D721Med (cell line): ENCODE measurements around the gene HSPA12B.

Experiments
- DNase-seq: peaks from one replicate; pipeline ENCODE4 v3.0.0; 2011; ENCODE audit warnings: low spot score; ENCODE audit not compliant: insufficient read length
- FAIRE-seq: peaks from 2 replicates; lab custom pipeline; 2011; peaks lifted over from hg19 to GRCh38; lab: Jason Lieb, UNC
- TF ChIP-seq, protein P1 (sequence below): IDR thresholded peaks from 2 replicates; pipeline ENCODE4 v1.5.1; 2012; ENCODE audit warnings: mild to moderate bottlenecking, control low read depth; ENCODE audit not compliant: insufficient read depth; ENCODE audit errors: missing control alignments

The HSPA12B gene, protein sequence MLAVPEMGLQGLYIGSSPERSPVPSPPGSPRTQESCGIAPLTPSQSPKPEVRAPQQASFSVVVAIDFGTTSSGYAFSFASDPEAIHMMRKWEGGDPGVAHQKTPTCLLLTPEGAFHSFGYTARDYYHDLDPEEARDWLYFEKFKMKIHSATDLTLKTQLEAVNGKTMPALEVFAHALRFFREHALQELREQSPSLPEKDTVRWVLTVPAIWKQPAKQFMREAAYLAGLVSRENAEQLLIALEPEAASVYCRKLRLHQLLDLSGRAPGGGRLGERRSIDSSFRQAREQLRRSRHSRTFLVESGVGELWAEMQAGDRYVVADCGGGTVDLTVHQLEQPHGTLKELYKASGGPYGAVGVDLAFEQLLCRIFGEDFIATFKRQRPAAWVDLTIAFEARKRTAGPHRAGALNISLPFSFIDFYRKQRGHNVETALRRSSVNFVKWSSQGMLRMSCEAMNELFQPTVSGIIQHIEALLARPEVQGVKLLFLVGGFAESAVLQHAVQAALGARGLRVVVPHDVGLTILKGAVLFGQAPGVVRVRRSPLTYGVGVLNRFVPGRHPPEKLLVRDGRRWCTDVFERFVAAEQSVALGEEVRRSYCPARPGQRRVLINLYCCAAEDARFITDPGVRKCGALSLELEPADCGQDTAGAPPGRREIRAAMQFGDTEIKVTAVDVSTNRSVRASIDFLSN

DNA sequence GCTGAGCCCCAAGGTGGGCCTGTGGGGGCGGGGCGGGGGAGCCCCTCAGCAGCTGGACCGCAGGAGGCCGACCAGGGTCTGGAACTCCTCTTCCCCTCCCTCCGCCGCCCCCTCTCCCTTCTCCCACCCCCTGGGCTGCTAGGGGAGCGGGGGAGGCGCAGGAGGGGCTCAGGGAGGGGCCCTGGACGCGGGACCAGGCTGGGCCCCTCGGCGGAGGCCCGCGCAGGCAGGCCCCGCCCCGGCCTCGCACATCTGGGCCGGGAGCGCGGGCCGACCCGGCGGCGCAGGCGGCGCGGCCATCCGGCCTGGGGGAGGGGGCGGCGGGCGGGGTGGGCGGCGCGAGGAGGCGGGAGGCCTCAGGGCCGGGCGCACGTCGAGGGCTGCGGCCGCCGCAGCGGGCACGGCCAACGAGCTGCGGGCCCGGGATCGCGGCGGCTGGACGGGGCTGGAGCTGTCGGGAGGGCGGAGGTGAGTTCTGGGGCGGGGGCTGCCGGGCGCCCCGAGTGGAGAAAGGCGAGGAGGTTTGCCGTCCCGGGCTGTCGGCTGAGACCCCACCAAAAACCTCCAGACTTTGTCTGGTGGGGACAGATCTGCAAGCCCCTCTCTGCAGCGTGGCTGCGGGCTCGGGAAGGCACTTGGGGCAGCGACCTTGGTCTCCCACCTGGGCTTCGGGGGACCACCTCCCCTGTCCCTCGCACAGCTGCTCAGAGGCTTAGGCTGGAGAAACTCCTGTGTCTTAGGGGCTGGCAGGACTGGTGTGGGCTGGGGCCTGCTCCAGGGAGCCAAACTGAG is at the start of gene HSPA12B:
Gene HSPA12B, plus strand, starts transcription at position 359 of the 792 bp plus-strand sequence. CDS start 5,990 bp downstream, outside the sequence.
- FAIRE-seq (no peak), DNase-seq (no peak)
- TF ChIP-seq, protein P1, sequence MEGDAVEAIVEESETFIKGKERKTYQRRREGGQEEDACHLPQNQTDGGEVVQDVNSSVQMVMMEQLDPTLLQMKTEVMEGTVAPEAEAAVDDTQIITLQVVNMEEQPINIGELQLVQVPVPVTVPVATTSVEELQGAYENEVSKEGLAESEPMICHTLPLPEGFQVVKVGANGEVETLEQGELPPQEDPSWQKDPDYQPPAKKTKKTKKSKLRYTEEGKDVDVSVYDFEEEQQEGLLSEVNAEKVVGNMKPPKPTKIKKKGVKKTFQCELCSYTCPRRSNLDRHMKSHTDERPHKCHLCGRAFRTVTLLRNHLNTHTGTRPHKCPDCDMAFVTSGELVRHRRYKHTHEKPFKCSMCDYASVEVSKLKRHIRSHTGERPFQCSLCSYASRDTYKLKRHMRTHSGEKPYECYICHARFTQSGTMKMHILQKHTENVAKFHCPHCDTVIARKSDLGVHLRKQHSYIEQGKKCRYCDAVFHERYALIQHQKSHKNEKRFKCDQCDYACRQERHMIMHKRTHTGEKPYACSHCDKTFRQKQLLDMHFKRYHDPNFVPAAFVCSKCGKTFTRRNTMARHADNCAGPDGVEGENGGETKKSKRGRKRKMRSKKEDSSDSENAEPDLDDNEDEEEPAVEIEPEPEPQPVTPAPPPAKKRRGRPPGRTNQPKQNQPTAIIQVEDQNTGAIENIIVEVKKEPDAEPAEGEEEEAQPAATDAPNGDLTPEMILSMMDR = no peak

DNA sequence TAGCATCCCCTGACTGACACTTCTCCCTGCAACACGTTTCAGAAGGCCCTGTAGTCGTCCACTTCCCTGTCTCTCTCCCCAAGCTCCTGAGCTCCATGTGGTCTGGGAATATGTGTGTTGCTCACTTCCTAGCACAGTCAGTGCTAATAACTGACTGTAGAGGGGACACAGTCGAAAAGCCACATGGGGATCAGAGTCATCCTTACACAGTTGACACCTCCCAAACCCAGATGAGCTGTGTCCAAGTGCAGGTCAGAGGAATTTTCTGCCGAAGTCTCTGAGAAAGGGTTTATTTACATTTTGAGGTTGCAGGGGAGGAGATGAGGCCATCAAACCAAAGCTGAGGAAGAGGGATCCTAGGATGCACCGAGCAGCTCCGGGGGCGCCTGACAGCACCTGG is 47.1 kb upstream of the HSPA12B start:
- FAIRE-seq (no peak), DNase-seq (no peak)
- TF ChIP-seq, protein P1 = no peak

DNA sequence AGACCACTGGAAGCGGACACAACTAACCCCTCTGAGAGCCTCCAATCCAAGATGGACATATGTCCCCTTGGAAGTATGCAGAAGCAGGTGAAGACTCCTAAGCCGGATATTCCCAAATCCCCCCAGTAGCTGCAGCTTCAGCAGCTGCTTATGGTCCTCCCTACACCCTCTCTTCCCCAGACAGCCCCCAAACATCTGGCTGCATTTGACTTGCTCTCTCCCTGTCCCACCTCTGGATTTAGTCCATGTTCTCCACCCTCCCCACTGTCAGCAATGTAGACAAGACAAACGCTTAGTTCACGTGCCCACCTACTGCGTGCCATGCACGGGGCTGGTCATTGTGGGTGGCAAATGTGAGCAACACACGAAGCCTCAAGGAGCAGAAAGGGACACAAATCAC is 46.1 kb upstream of the HSPA12B start:
- FAIRE-seq (no peak), DNase-seq (no peak)
- TF ChIP-seq, protein P1 = no peak

DNA sequence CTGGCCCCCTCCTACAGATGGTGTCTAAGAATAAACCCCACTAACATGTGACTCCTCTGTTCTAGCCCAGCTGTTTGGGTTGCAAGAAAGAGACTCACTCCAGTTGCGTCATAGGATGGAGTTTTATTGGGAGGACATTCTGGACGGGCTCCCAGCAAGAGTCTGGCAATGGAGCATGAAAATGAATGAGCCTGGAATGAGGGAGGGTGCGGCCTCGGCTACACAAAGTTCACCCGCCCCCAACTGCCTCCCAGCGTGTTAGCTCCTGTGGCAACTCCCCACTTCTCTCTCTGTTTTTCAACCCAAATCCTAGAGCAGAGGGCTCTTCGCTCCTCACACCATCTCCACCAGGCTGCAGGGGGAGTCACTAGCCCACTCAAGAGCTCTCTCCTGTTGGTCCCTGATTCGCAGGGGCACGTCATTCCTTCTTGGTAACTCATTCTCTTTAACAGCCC is 45.6 kb upstream of the HSPA12B start:
- TF ChIP-seq, protein P1 = no peak
- DNase-seq (no peak), FAIRE-seq (no peak)

DNA sequence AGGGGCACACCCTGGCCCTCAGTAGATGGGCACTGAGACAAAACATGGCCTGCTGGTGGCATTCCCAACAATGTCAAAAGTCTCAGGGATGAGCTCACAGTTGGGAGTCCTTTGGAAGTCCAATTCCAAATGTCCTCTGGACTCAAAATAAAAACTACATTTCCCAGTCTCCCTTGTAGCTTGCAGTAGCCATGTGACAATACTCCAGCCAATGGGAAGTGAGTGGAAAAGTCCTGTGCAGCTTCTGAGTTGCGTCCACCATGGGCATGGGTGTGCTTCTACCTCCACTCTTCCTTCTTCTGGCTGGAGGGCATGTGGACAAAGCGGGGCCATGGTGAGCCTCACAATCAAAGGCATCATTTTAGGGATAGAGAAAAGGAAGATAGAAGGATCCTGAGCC is 44.8 kb upstream of the HSPA12B start:
- DNase-seq = no peak
- TF ChIP-seq, protein P1 = no peak
- FAIRE-seq = no peak

DNA sequence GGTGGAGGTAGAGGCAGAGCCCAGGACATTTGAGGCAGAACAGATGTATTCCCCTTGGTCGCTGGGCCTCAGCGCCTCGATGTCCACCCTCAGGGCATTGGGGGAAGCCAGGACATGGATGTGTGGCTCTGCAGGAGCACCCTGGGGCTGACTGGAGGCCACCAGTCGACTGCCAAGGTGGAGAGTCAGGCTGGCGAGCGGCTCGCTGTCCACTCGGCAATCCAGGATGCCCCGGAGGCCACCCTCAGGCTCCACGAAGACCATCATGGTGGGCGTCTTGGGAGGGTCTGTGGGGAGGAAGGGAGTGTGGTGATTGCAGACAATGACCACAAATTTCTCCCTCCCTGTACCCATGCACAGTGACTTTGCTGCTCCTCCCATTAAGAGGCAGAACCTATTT is 42.5 kb upstream of the HSPA12B start:
- FAIRE-seq (no peak), DNase-seq (no peak)
- TF ChIP-seq, protein P1 = no peak
